Lung (tissue), 12 donors: ENCODE results near the gene GATM. TPM values are rescaled to one million over a fixed set of nuclear protein-coding genes. Genes with fewer than 3 reads are reported as not detected.

ENCODE experiments used
- ATAC-seq: fragments of 200-7000 bp; cut with Tn5 transposase; one replicate; pipeline ENCODE4 v1.9.1; 2020; ENCODE audit warnings: moderate number of reproducible peaks; ENCODE audit not compliant: insufficient read depth, low FRiP score
- DNase-seq, 3 donors: peaks; one replicate each; pipeline ENCODE4 v3.0.0-alpha.2; 2013 to 2017
- H3K27ac ChIP-seq, 2 donors: one replicate each; pipeline ENCODE4 v1.5.1; 2013; ENCODE audit warnings: mild to moderate bottlenecking in 2 of 2, moderate library complexity in 2 of 2, control low read depth in 1 of 2, inconsistent platforms in 1 of 2, low read depth in 1 of 2, low read length in 1 of 2
- H3K27me3 ChIP-seq, 3 donors: one replicate each; pipeline ENCODE4 v1.5.1; 2013; ENCODE audit warnings: low read length in 2 of 3; ENCODE audit not compliant: control insufficient read depth in 3 of 3, insufficient read depth in 3 of 3
- H3K36me3 ChIP-seq, 4 donors: one replicate each; pipeline ENCODE4 v1.5.1; 2013; ENCODE audit warnings: low read length in 4 of 4, mild to moderate bottlenecking in 1 of 4, moderate library complexity in 1 of 4; ENCODE audit not compliant: control insufficient read depth in 4 of 4, insufficient read depth in 4 of 4
- H3K4me1 ChIP-seq, 5 donors: one replicate each; pipeline ENCODE4 v1.5.1; 2013; ENCODE audit warnings: low read length in 5 of 5, mild to moderate bottlenecking in 2 of 5, moderate library complexity in 1 of 5; ENCODE audit not compliant: control insufficient read depth in 5 of 5, insufficient read depth in 5 of 5
- H3K4me3 ChIP-seq: one replicate; pipeline ENCODE4 v1.5.1; 2013; ENCODE audit warnings: mild to moderate bottlenecking, control low read depth, moderate library complexity
- H3K9ac ChIP-seq, 2 donors: one replicate each; pipeline ENCODE4 v1.5.1; 2013; ENCODE audit warnings: low read length in 2 of 2, control low read depth in 1 of 2; ENCODE audit not compliant: insufficient read depth in 1 of 2
- H3K9me3 ChIP-seq, 4 donors: one replicate each; pipeline ENCODE4 v1.5.1; 2013; ENCODE audit warnings: low read length in 3 of 4, mild to moderate bottlenecking in 1 of 4, moderate library complexity in 1 of 4; ENCODE audit not compliant: control insufficient read depth in 4 of 4, insufficient read depth in 3 of 4
- WGBS, 2 donors: extraction: QIAGEN DNeasy Blood & Tissue Kit; methylation state at CpG; one replicate each; pipeline ENCODE4 v1.1.7; 2013; 5-methylcytosine and 5-hydroxymethylcytosine counted together
- polyA plus RNA-seq, 2 donors: library from polyadenylated mRNA; stranded (reverse); fragments of 200-250 nt; gene quantifications; one replicate each; pipeline ENCODE4 v1.2.1, GENCODE V29; 2013
- total RNA-seq, 2 donors: library from RNA; depleted of rRNA in 1 of 2; stranded (reverse); fragments of >200 nt in 1 of 2; gene quantifications; one replicate each; pipeline ENCODE4 v1.2.1, GENCODE V29; 2014 to 2021
- TF ChIP-seq, protein P1 (sequence below): IDR thresholded peaks from 2 replicates; pipeline ENCODE4 v1.5.1; 2012; ENCODE audit warnings: mild to moderate bottlenecking; ENCODE audit errors: control extremely low read depth, extremely low read depth
- donor health status: control.
- donor health status: control.
- donor health status: Bipolar disorder and iron deficiency.
- donor health status: healthy.
- donor health status: DM: yes; HTN: yes; CAD: no.

Gene GATM
- total and polyA plus RNA-seq, 4 donors, result 2.5 to 12.2 (median 4.6) TPM

DNA sequence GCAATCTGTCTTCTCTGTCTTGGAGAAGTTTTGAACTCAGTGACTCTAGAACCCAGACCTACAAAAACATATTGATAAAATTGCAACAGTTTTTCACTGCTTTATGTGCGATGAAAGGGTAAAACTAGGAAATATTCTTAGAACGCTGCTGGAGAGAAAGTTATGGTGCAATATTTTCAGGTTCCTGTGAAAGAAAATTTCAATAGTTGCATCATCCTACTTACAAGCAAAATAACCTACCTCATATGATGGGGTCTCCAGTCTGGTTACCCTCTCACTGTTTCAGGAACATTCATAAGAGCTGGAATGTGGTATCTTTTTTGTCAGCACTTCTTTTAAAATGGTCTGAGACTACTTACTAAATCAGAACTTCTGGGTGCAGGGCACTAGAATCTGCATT is 27.1 kb downstream of the GATM start:
- Histone ChIP-seq H3K27ac (no peak overlapping the region), H3K4me3 (no peak overlapping the region), H3K36me3 (no peaks in the 10 kb centered on the region), H3K9me3 (no peaks in the 10 kb centered on the region), H3K27me3 (peaks cover 0 to 4% (median 0%) of the 10 kb centered on the region in 3 donors), H3K9ac (no peak overlapping the region), H3K4me1 (no peaks in the 10 kb centered on the region)
- WGBS, 2 donors, result 25 to 64% methylated on average over 2 of the region's 2 CpGs
- TF ChIP-seq, protein P1, sequence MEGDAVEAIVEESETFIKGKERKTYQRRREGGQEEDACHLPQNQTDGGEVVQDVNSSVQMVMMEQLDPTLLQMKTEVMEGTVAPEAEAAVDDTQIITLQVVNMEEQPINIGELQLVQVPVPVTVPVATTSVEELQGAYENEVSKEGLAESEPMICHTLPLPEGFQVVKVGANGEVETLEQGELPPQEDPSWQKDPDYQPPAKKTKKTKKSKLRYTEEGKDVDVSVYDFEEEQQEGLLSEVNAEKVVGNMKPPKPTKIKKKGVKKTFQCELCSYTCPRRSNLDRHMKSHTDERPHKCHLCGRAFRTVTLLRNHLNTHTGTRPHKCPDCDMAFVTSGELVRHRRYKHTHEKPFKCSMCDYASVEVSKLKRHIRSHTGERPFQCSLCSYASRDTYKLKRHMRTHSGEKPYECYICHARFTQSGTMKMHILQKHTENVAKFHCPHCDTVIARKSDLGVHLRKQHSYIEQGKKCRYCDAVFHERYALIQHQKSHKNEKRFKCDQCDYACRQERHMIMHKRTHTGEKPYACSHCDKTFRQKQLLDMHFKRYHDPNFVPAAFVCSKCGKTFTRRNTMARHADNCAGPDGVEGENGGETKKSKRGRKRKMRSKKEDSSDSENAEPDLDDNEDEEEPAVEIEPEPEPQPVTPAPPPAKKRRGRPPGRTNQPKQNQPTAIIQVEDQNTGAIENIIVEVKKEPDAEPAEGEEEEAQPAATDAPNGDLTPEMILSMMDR, result no peak
- no peak for ATAC-seq
- DNase-seq, result no peak

DNA sequence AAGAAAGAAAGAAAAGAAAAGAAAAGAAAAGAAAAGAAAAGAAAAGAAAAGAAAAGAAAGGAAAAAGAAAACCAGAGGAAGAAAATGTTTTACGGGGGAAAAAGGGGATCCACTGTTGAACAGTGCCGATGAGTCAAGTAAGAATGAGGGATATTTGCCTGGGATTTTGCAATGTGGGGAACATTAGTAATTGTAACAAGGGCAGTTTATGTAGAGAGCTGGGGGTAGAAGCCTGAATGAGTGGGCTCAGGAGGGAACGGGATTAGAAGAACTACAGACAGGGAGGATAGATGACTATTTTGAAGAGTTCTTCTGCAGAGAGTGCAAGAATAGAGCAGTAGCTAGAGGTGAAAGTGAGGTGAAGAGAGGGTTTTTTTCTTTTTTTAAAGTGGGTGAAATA is 28.7 kb downstream of the GATM start:
- H3K4me1 ChIP-seq, result no peaks in the 10 kb centered on the region
- H3K27ac ChIP-seq, result no peak overlapping the region
- ATAC-seq, result no peak
- H3K27me3 ChIP-seq, result peaks cover 0 to 4% (median 0%) of the 10 kb centered on the region in 3 donors
- no peaks in the 10 kb centered on the region for H3K36me3 ChIP-seq
- H3K9me3 ChIP-seq, result no peaks in the 10 kb centered on the region
- no peak overlapping the region for H3K4me3 ChIP-seq
- H3K9ac ChIP-seq, result no peak overlapping the region
- 88 to 91% methylated on average over 3 of the region's 3 CpGs for WGBS, 2 donors
- no peak for DNase-seq
- TF ChIP-seq, protein P1, result no peak

DNA sequence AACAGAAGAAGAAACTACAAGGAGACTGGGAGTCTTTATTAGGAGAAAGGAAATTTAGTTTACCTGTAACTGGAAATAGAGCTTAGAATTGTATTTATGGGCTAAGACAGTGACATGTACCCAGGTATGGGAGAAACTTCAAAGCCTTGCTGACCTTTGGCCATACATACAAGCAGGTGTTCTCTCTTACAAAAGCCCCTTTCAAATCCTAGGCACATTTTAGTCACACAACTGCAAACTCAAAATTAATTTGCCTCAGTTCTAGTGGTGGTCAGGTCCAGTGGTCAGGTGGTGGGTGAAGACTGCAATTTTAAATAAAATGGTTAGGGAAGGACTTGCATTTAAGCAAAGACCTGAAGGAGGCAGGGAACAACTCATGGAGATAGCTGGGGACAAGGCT is 30.4 kb downstream of the GATM start:
- H3K4me3 ChIP-seq, result no peak overlapping the region
- DNase-seq (no peak), ATAC-seq (no peak)
- H3K27ac ChIP-seq, result no peak overlapping the region
- no peaks in the 10 kb centered on the region for H3K36me3 ChIP-seq
- H3K4me1 ChIP-seq, result no peaks in the 10 kb centered on the region
- H3K27me3 ChIP-seq, result peaks cover 0 to 4% (median 0%) of the 10 kb centered on the region in 3 donors
- no peaks in the 10 kb centered on the region for H3K9me3 ChIP-seq
- TF ChIP-seq, protein P1, result no peak
- no peak overlapping the region for H3K9ac ChIP-seq

DNA sequence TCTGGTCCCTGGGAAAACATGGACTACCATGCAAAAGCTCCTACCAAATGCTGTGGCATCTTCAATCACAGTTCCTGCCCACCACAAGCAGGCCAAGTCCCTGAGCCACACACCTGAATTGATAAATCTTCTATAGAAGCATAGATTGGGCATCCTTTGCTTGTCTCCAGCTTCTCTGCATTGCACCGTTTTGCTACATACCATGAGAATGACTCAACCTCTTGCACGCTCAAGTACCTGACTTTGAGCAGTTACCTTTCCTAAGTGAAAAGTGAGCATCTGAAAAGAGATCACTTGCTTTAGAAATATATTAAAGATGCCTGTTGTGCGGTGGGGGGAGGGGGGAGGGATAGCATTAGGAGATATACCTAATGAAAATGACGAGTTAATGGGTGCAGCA is 31.3 kb downstream of the GATM start:
- DNase-seq (peak in 1 of 3 donors; percentile 28), ATAC-seq (peak; percentile 53)
- H3K9me3 ChIP-seq, result no peaks in the 10 kb centered on the region
- no peak overlapping the region for H3K9ac ChIP-seq
- H3K27me3 ChIP-seq, result peaks cover 0 to 4% (median 0%) of the 10 kb centered on the region in 3 donors
- H3K4me1 ChIP-seq, result no peaks in the 10 kb centered on the region
- H3K27ac ChIP-seq, result no peak overlapping the region
- TF ChIP-seq, protein P1, result no peak
- H3K4me3 ChIP-seq, result no peak overlapping the region
- WGBS, 2 donors, result 61 to 82% methylated on average over 4 of the region's 4 CpGs
- no peaks in the 10 kb centered on the region for H3K36me3 ChIP-seq
